ENCODE data around the gene SYF2.
"Not testable (repeated sequence)": the region's sequence is repeated elsewhere in the genome, so short reads cannot be mapped to it uniquely, and the experiment has no call there.

DNA sequence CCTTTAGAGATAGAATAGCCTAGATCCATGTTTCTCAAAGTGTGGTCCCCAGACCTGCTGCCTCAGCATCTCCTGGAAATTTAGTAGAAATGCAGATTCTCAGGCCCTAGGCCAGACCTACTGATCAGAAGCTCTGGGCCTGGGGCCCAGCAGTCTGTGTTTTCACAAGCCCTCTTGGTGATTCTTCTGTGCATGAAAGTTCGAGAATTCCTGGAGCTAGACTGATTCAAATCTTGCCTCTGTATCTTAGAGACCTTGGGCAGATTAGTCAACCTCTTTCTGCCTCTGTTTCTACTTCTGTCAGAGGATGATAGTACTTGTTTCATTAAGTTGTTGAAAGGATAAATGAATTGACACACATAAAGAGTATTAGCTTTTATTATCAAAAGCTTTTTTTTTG, 45.0 kb upstream of the SYF2 start:
- TF ChIP-seq, protein P1, sequence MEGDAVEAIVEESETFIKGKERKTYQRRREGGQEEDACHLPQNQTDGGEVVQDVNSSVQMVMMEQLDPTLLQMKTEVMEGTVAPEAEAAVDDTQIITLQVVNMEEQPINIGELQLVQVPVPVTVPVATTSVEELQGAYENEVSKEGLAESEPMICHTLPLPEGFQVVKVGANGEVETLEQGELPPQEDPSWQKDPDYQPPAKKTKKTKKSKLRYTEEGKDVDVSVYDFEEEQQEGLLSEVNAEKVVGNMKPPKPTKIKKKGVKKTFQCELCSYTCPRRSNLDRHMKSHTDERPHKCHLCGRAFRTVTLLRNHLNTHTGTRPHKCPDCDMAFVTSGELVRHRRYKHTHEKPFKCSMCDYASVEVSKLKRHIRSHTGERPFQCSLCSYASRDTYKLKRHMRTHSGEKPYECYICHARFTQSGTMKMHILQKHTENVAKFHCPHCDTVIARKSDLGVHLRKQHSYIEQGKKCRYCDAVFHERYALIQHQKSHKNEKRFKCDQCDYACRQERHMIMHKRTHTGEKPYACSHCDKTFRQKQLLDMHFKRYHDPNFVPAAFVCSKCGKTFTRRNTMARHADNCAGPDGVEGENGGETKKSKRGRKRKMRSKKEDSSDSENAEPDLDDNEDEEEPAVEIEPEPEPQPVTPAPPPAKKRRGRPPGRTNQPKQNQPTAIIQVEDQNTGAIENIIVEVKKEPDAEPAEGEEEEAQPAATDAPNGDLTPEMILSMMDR (conservative IDR thresholded peaks at IDR 0.05; ENCODE audit: low read length): not testable (repeated sequence)
- TF ChIP-seq EZH2phosphoT487 (IDR thresholded peaks at IDR 0.05; ENCODE audit: borderline replicate concordance, low read depth, low read length): not testable (repeated sequence)
